ENCODE results near the gene SLX4IP. TPM values are rescaled to one million over a fixed set of nuclear protein-coding genes. Genes with fewer than 3 reads are reported as not detected.

Gene SLX4IP
- total and polyA plus RNA-seq, 2 of the 13 experiments (the other 11 are each of a cell fraction or from before 2014, with no cell fraction given), result 3.6 to 7.3 TPM

DNA sequence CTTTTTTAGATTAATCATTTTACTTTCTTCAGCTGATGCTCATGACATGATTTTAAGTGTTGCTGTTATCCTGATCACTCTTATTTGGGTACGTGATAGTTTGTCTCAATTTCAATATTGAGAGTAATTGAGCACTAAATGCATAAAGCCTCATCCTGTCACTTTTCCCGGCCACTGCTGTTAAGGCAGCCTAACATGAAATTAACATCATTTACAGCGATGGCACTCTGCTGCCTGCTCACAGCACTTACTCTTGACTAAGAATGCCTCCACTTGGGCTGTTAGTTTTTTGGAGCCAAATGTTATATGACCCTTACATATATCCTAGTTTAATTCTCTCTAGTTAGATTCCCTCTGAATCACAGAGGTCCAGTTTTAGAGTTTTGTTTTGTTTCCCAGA lies 107.3 kb downstream of the SLX4IP start (continued):
- no peak for TF ChIP-seq HES4 (CRISPR knock-in tag; IDR thresholded peaks at IDR 0.05; ENCODE audit: borderline replicate concordance)
- no peak for TF ChIP-seq JUND (CRISPR knock-in tag; IDR thresholded peaks at IDR 0.05)
- no peak for TF ChIP-seq KLF16 (CRISPR knock-in tag; IDR thresholded peaks at IDR 0.05)
- no peak for TF ChIP-seq SNRNP70 (IDR thresholded peaks at IDR 0.05; ENCODE audit: low read depth, low read length)

GRCh38 chr20:10543480-10543879 lies 108.4 kb downstream of the SLX4IP start:
- Histone ChIP-seq H3K4me1 (ENCODE audit: insufficient read depth, low read length) (peaks cover 85% of the 10 kb centered on the region), H4K20me1 (ENCODE audit: insufficient read depth, low read length) (no peaks in the 10 kb centered on the region), H2AFZ (ENCODE audit: low read length) (no peak overlapping the region), H3K4me3 (replicated peaks in 1 of 3; ENCODE audit: insufficient read depth in 1 of 3, low read depth in 2 of 3, low read length in 3 of 3) (no peak overlapping the region), H3K9me3 (ENCODE audit: low read length) (no peaks in the 10 kb centered on the region), H3K27ac (ENCODE audit: extremely low read length, insufficient read depth, low read length) (no peak overlapping the region), H3K4me2 (ENCODE audit: low read depth, low read length) (no peak overlapping the region), H3K36me3 (replicated peaks in 1 of 2; ENCODE audit: control insufficient read depth in 1 of 2, insufficient read depth in 2 of 2, low read length in 2 of 2) (no peaks in the 10 kb centered on the region), H3K79me2 (ENCODE audit: insufficient read depth, low read length) (peaks cover 3% of the 10 kb centered on the region), H3K27me3 (ENCODE audit: control insufficient read depth in 1 of 2, insufficient read depth in 2 of 2, low read length in 2 of 2) (no peaks in the 10 kb centered on the region), H3K9ac (ENCODE audit: insufficient read depth, low read depth, low read length) (no peak overlapping the region)
- 96% methylated on average over 3 of the region's 3 CpGs for WGBS (ENCODE audit: low lambda C conversion rate)
- CTCF ChIA-PET (ENCODE audit: low intra/inter-chr PET ratio, low total read pairs), result no interaction called here
- POLR2A ChIA-PET, result no interaction called here
- in situ Hi-C loops (cut with HindIII; ENCODE audit: extremely low pct_ligation_motif_present, low pct_unique_long_range_greater_than_20kb), result loop anchor here (5.0 kb wide), 1 partner anchor 111 kb away; the partner anchor contains the start of gene MKKS
- FAIRE-seq, result no peak
- BruUV-seq (replicated peaks), result no TSS peak
- TF ChIP-seq ZBTB43 (CRISPR knock-in tag; conservative IDR thresholded peaks at IDR 0.05) (no peak), HMGXB3 (CRISPR knock-in tag; IDR thresholded peaks at IDR 0.05; ENCODE audit: borderline replicate concordance) (no peak), YEATS4 (CRISPR knock-in tag; IDR thresholded peaks at IDR 0.05; ENCODE audit: borderline replicate concordance) (no peak), ARID2 (CRISPR knock-in tag; IDR thresholded peaks at IDR 0.05; ENCODE audit: borderline replicate concordance) (no peak), GLMP (CRISPR knock-in tag; IDR thresholded peaks at IDR 0.05; ENCODE audit: borderline replicate concordance) (no peak), IRX3 (CRISPR knock-in tag; IDR thresholded peaks at IDR 0.05; ENCODE audit: borderline replicate concordance, low read depth) (no peak)
- intact Hi-C loops (cut with micrococcal nuclease; ENCODE audit: unreplicated experiment), result no loop called here
- ATAC-seq, result no peak
- DNase-seq (ENCODE audit: low spot score), result no peak
